Osteoblast (primary cell): Measurements from ENCODE around the gene SUSD3. TPM values are rescaled to one million over a fixed set of nuclear protein-coding genes. Genes with fewer than 3 reads are reported as not detected.
"Not testable (repeated sequence)": the region's sequence is repeated elsewhere in the genome, so short reads cannot be mapped to it uniquely, and the experiment has no call there.

Experiments
- DNase-seq: peaks from one replicate; pipeline ENCODE4 v3.0.0; 2011; ENCODE audit warnings: low spot score, mixed read lengths; ENCODE audit not compliant: insufficient read length; ENCODE audit errors: missing footprints
- H2AFZ ChIP-seq: 2 replicates; pipeline ENCODE4 v1.6.0; 2011; ENCODE audit warnings: mild to moderate bottlenecking, low read length
- H3K27ac ChIP-seq: 2 replicates; pipeline ENCODE4 v1.5.1; 2011; ENCODE audit warnings: mild to moderate bottlenecking, low read depth, low read length, moderate library complexity
- H3K27me3 ChIP-seq: 2 replicates; pipeline ENCODE4 v1.6.0; 2012; ENCODE audit warnings: mild to moderate bottlenecking, control low read depth, inconsistent platforms, low read length, moderate library complexity; ENCODE audit not compliant: insufficient read depth
- H3K36me3 ChIP-seq: 2 replicates; pipeline ENCODE4 v1.5.1; 2011; ENCODE audit warnings: mild to moderate bottlenecking, low read length, control low read depth, moderate library complexity; ENCODE audit not compliant: insufficient read depth
- H3K4me1 ChIP-seq: 2 replicates; pipeline ENCODE4 v1.5.1; 2011; ENCODE audit warnings: mild to moderate bottlenecking, low read length, control low read depth, moderate library complexity; ENCODE audit not compliant: insufficient read depth
- H3K4me2 ChIP-seq: 2 replicates; pipeline ENCODE4 v1.6.0; 2011; ENCODE audit warnings: mild to moderate bottlenecking, low read length; ENCODE audit not compliant: insufficient read depth
- H3K4me3 ChIP-seq: fragments of 200-600 bp; sonication (generic); 3 replicates; pipeline ENCODE4 v1.5.1; 2012; ENCODE audit warnings: mild to moderate bottlenecking, low read length, inconsistent platforms; ENCODE audit not compliant: insufficient read depth
- H3K79me2 ChIP-seq: 2 replicates; pipeline ENCODE4 v1.6.0; 2012; ENCODE audit warnings: mild to moderate bottlenecking, low read length, control low read depth, inconsistent platforms; ENCODE audit not compliant: insufficient read depth
- H3K9me3 ChIP-seq: 2 replicates; pipeline ENCODE4 v1.5.1; 2011; ENCODE audit warnings: low read depth, low read length, control low read depth
- H4K20me1 ChIP-seq: 2 replicates; pipeline ENCODE4 v1.6.0; 2012; ENCODE audit warnings: mild to moderate bottlenecking, low read length, control low read depth; ENCODE audit not compliant: insufficient read depth
- total RNA-seq: library from RNA; depleted of rRNA; stranded (reverse); fragments of >200 nt; gene quantifications from 2 replicates; pipeline ENCODE4 v1.2.3, GENCODE V29; 2012
- TF ChIP-seq, protein P1 (sequence below): IDR thresholded peaks from 2 replicates; pipeline ENCODE4 v1.5.1; 2011; ENCODE audit warnings: mild to moderate bottlenecking, low read depth, low read length, moderate library complexity; ENCODE audit errors: extremely low read depth

The SUSD3 gene
- total RNA-seq, 1 donor = 0.36 TPM

DNA sequence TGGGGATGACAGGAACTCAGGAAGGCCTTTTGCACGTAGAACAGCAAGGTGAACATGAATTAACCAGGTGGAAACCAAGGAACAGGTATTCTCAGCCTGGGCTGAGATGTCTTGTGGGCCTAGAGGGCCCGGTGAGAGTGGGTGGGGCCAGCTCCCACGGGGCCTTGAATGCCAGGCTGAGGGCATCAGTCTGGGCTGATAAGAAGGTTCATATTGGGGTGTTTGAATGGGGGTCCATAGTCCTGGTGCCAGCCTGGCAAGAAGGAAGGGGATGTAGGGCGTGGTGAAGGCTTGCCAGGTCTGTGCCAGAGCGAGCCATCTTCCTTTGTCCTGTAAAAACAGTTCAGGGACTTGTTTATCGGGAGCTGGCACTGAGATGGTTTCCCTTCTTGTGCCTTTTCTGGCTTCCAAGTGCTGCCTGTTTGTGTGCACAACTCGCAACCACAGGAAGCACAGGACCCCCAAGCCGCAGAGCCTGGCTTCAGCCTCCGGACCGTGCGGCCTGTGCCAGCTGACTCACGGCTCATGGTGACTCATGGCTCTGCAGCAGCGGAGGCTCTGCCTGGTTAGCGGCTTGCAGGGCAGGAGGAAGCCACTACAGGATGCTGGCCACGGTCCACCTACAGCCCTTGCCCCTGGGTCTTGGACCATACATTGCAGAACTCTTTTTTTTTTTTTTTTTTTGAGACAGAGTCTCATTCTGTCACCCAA is 39.9 kb downstream of the SUSD3 start:
- Histone ChIP-seq H3K27me3 (no peaks in the 10 kb centered on the region), H2AFZ (no peak overlapping the region), H3K4me3 (peak overlapping the region; percentile 27), H4K20me1 (peaks cover 19% of the 10 kb centered on the region), H3K4me2 (peak overlapping the region; percentile 83), H3K4me1 (peaks cover 27% of the 10 kb centered on the region), H3K36me3 (no peaks in the 10 kb centered on the region), H3K27ac (peak overlapping the region; percentile 66), H3K9me3 (no peaks in the 10 kb centered on the region), H3K79me2 (peaks cover 66% of the 10 kb centered on the region)
- peak; percentile 99 for DNase-seq
- TF ChIP-seq, protein P1, sequence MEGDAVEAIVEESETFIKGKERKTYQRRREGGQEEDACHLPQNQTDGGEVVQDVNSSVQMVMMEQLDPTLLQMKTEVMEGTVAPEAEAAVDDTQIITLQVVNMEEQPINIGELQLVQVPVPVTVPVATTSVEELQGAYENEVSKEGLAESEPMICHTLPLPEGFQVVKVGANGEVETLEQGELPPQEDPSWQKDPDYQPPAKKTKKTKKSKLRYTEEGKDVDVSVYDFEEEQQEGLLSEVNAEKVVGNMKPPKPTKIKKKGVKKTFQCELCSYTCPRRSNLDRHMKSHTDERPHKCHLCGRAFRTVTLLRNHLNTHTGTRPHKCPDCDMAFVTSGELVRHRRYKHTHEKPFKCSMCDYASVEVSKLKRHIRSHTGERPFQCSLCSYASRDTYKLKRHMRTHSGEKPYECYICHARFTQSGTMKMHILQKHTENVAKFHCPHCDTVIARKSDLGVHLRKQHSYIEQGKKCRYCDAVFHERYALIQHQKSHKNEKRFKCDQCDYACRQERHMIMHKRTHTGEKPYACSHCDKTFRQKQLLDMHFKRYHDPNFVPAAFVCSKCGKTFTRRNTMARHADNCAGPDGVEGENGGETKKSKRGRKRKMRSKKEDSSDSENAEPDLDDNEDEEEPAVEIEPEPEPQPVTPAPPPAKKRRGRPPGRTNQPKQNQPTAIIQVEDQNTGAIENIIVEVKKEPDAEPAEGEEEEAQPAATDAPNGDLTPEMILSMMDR = no peak

DNA sequence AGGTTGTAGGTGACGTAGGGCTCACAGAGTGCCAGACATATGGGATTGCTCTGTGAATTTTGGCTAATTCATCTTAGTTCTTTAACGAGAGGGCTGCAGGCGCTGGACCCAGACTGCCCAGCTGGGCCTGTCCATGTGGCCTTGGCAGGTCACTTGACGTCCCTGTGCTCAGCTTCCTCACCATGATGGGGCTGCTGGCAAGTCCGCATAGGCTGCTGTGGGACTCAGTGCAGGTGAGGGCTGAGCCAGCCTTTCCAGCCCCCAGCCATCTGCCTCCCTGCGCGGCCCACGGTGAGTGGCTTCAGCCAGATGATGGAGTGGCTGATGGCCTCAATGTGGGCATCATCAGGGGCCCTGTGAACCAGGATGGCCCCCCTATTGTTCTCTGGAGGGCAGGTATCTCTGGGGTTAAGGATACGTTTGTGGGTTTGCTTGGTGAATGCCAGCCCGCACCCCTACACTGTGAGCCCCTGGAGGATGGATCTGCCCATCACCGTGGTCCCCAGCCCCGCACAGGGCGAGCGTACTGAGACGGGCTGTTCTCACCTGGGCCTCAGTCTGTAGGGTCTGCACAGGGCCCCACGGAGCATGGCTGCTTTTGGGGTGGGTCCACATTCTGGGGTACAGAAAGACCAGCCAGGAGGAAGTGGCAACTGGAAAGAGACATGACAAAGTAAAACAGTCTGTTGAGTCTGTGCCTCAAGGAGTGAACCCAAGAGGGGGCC is 41.2 kb downstream of the SUSD3 start:
- Histone ChIP-seq H3K4me1 (peaks cover 27% of the 10 kb centered on the region), H3K4me2 (peak overlapping the region; percentile 15), H3K36me3 (no peaks in the 10 kb centered on the region), H3K27me3 (no peaks in the 10 kb centered on the region), H3K9me3 (no peaks in the 10 kb centered on the region), H3K27ac (peak overlapping the region; percentile 16), H2AFZ (no peak overlapping the region), H3K4me3 (no peak overlapping the region), H4K20me1 (peaks cover 19% of the 10 kb centered on the region), H3K79me2 (peaks cover 79% of the 10 kb centered on the region)
- TF ChIP-seq, protein P1 = no peak
- DNase-seq = peak; percentile 22

DNA sequence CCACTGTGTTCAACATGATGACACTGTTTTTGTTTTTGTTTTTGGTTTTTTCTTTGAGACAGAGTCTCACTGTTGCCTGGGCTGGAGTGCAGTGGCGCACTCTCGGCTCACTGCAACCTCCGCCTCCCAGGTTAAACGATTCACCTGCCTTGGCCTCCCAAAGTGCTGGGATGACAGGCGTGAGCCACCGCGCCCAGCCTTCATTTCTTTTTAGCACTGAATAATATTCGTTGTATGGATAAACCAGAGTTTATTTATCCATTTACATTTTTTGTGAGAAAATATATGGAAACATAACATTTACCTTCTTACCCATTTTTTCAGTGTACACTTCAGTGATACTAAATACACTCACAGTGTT is 41.8 kb downstream of the SUSD3 start:
- Histone ChIP-seq H3K4me3 (no peak overlapping the region), H2AFZ (no peak overlapping the region), H3K9me3 (no peaks in the 10 kb centered on the region), H4K20me1 (peaks cover 22% of the 10 kb centered on the region), H3K36me3 (no peaks in the 10 kb centered on the region), H3K4me1 (peaks cover 27% of the 10 kb centered on the region), H3K27ac (no peak overlapping the region), H3K27me3 (no peaks in the 10 kb centered on the region), H3K4me2 (no peak overlapping the region), H3K79me2 (peaks cover 84% of the 10 kb centered on the region)
- DNase-seq = no peak
- TF ChIP-seq, protein P1 = no peak

DNA sequence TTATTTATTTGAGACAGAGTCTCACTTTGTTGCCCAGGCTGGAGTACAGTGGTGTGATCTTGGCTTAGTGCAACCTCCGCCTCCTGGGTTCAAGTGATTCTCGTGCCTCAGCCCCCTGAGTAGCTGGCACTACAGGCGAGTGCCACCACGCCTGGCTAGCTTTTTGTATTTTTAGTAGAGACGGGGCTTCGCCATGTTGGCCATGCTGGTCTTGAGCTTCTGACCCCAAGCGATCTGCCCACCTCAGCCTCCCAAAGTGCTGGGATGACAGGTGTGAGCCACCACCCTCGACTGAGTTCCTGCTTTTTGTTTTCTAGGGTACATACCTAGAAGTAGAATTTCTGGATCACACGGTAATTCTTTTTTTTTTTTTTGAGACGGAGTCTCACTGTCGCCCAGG is 42.6 kb downstream of the SUSD3 start:
- not testable (repeated sequence) for H3K4me2 ChIP-seq, H3K27me3 ChIP-seq, H3K27ac ChIP-seq, DNase-seq, H3K4me3 ChIP-seq, H3K36me3 ChIP-seq, H3K9me3 ChIP-seq, H2AFZ ChIP-seq
- Histone ChIP-seq H3K79me2 (peaks cover 92% of the 10 kb centered on the region), H4K20me1 (peaks cover 30% of the 10 kb centered on the region), H3K4me1 (peaks cover 27% of the 10 kb centered on the region)
